Measurements from ENCODE around the gene IL4I1. TPM values are rescaled to one million over a fixed set of nuclear protein-coding genes. Genes with fewer than 3 reads are reported as not detected.

The IL4I1 gene
- total and polyA plus RNA-seq, 4 donors = 0.30 to 1.3 (median 0.61) TPM

- DNase-seq (ENCODE audit: low read depth in 4 of 6, low spot score in 6 of 6) = no peak
- Histone ChIP-seq H3K9me3 (ENCODE audit: control insufficient read depth, insufficient read depth, low read length) (no peaks in the 10 kb centered on the region), H3K4me1 (ENCODE audit: control insufficient read depth, insufficient read depth, low read length) (peaks cover 46% of the 10 kb centered on the region), H3K27ac (ENCODE audit: low read depth, low read length) (no peak overlapping the region), H3K4me3 (ENCODE audit: low read depth, low read length) (no peak overlapping the region), H3K36me3 (ENCODE audit: control insufficient read depth, insufficient read depth, low read length) (peaks cover 59% of the 10 kb centered on the region), H3K27me3 (ENCODE audit: control insufficient read depth, insufficient read depth, low read length) (no peaks in the 10 kb centered on the region)
- 83% methylated on average over 5 of the region's 10 CpGs for WGBS (ENCODE audit: insufficient coverage)
Observed at GRCh38 chr19:49853852-49854377, 42.8 kb downstream of the IL4I1 start.

GRCh38 chr19:49852631-49853126 lies 44.0 kb downstream of the IL4I1 start:
- H3K36me3 ChIP-seq (ENCODE audit: control insufficient read depth, insufficient read depth, low read length) = peaks cover 46% of the 10 kb centered on the region
- H3K9me3 ChIP-seq (ENCODE audit: control insufficient read depth, insufficient read depth, low read length) = no peaks in the 10 kb centered on the region
- no peak for DNase-seq (ENCODE audit: low read depth in 4 of 6, low spot score in 6 of 6)
- H3K4me3 ChIP-seq (ENCODE audit: low read depth, low read length) = peak overlapping the region; percentile 66
- peaks cover 38% of the 10 kb centered on the region for H3K4me1 ChIP-seq (ENCODE audit: control insufficient read depth, insufficient read depth, low read length)
- H3K27ac ChIP-seq (ENCODE audit: low read depth, low read length) = no peak overlapping the region
- no peaks in the 10 kb centered on the region for H3K27me3 ChIP-seq (ENCODE audit: control insufficient read depth, insufficient read depth, low read length)
- no CpG with 5 or more reads among the region's 14 CpGs for WGBS (ENCODE audit: insufficient coverage)

- Histone ChIP-seq H3K4me1 (ENCODE audit: control insufficient read depth, insufficient read depth, low read length) (peaks cover 36% of the 10 kb centered on the region), H3K9me3 (ENCODE audit: control insufficient read depth, insufficient read depth, low read length) (no peaks in the 10 kb centered on the region), H3K4me3 (ENCODE audit: low read depth, low read length) (peak overlapping the region; percentile 66), H3K36me3 (ENCODE audit: control insufficient read depth, insufficient read depth, low read length) (peaks cover 36% of the 10 kb centered on the region), H3K27ac (ENCODE audit: low read depth, low read length) (peak overlapping the region; percentile 52), H3K27me3 (ENCODE audit: control insufficient read depth, insufficient read depth, low read length) (no peaks in the 10 kb centered on the region)
- DNase-seq (ENCODE audit: low read depth in 4 of 6, low spot score in 6 of 6) = peak in 2 of 6 donors; percentile 70 to 73
- WGBS (ENCODE audit: insufficient coverage) = under 1% methylated on average over 52 of the region's 78 CpGs
Observed at GRCh38 chr19:49851456-49852259, 45.0 kb downstream of the IL4I1 start.

GRCh38 chr19:49850487-49851342 lies 46.0 kb downstream of the IL4I1 start, which contains the start of gene PTOV1:
Gene PTOV1, plus strand, starts transcription at chr19:49851159.
- peak; percentile 77 to 97 (median 88) for DNase-seq (ENCODE audit: low read depth in 4 of 6, low spot score in 6 of 6)
- H3K27ac ChIP-seq (ENCODE audit: low read depth, low read length) = peak within 1 kb of the TSS; percentile 100
- peaks cover 27% of the 10 kb centered on the region for H3K36me3 ChIP-seq (ENCODE audit: control insufficient read depth, insufficient read depth, low read length)
- peaks cover 36% of the 10 kb centered on the region for H3K4me1 ChIP-seq (ENCODE audit: control insufficient read depth, insufficient read depth, low read length)
- peak within 1 kb of the TSS; percentile 94 for H3K4me3 ChIP-seq (ENCODE audit: low read depth, low read length)
- H3K9me3 ChIP-seq (ENCODE audit: control insufficient read depth, insufficient read depth, low read length) = no peaks in the 10 kb centered on the region
- under 1% methylated on average over 98 of the region's 98 CpGs for WGBS (ENCODE audit: insufficient coverage)
- no peaks in the 10 kb centered on the region for H3K27me3 ChIP-seq (ENCODE audit: control insufficient read depth, insufficient read depth, low read length)

GRCh38 chr19:49850221-49850486 lies 46.5 kb downstream of the IL4I1 start:
- Histone ChIP-seq H3K27me3 (ENCODE audit: control insufficient read depth, insufficient read depth, low read length) (no peaks in the 10 kb centered on the region), H3K36me3 (ENCODE audit: control insufficient read depth, insufficient read depth, low read length) (peaks cover 21% of the 10 kb centered on the region), H3K4me1 (ENCODE audit: control insufficient read depth, insufficient read depth, low read length) (peaks cover 32% of the 10 kb centered on the region), H3K27ac (ENCODE audit: low read depth, low read length) (peak overlapping the region; percentile 100), H3K4me3 (ENCODE audit: low read depth, low read length) (peak overlapping the region; percentile 41), H3K9me3 (ENCODE audit: control insufficient read depth, insufficient read depth, low read length) (no peaks in the 10 kb centered on the region)
- DNase-seq (ENCODE audit: low read depth in 4 of 6, low spot score in 6 of 6) = no peak
- 36% methylated on average over 8 of the region's 12 CpGs for WGBS (ENCODE audit: insufficient coverage)

- Histone ChIP-seq H3K36me3 (ENCODE audit: control insufficient read depth, insufficient read depth, low read length) (peaks cover 16% of the 10 kb centered on the region), H3K27ac (ENCODE audit: low read depth, low read length) (no peak overlapping the region), H3K4me3 (ENCODE audit: low read depth, low read length) (no peak overlapping the region), H3K27me3 (ENCODE audit: control insufficient read depth, insufficient read depth, low read length) (no peaks in the 10 kb centered on the region), H3K4me1 (ENCODE audit: control insufficient read depth, insufficient read depth, low read length) (peaks cover 27% of the 10 kb centered on the region), H3K9me3 (ENCODE audit: control insufficient read depth, insufficient read depth, low read length) (no peaks in the 10 kb centered on the region)
- WGBS (ENCODE audit: insufficient coverage) = 88% methylated on average over 15 of the region's 15 CpGs
- DNase-seq (ENCODE audit: low read depth in 4 of 6, low spot score in 6 of 6) = no peak
Observed at GRCh38 chr19:49849433-49850220, 47.1 kb downstream of the IL4I1 start.

- no peaks in the 10 kb centered on the region for H3K9me3 ChIP-seq (ENCODE audit: control insufficient read depth, insufficient read depth, low read length)
- H3K4me3 ChIP-seq (ENCODE audit: low read depth, low read length) = no peak overlapping the region
- H3K36me3 ChIP-seq (ENCODE audit: control insufficient read depth, insufficient read depth, low read length) = peaks cover 13% of the 10 kb centered on the region
- 100% methylated on average over 1 of the region's 3 CpGs for WGBS (ENCODE audit: insufficient coverage)
- DNase-seq (ENCODE audit: low read depth in 4 of 6, low spot score in 6 of 6) = no peak
- no peak overlapping the region for H3K27ac ChIP-seq (ENCODE audit: low read depth, low read length)
- peaks cover 23% of the 10 kb centered on the region for H3K4me1 ChIP-seq (ENCODE audit: control insufficient read depth, insufficient read depth, low read length)
- H3K27me3 ChIP-seq (ENCODE audit: control insufficient read depth, insufficient read depth, low read length) = no peaks in the 10 kb centered on the region
Observed at GRCh38 chr19:49848938-49849337, 47.7 kb downstream of the IL4I1 start.

- H3K27me3 ChIP-seq (ENCODE audit: control insufficient read depth, insufficient read depth, low read length) = no peaks in the 10 kb centered on the region
- H3K36me3 ChIP-seq (ENCODE audit: control insufficient read depth, insufficient read depth, low read length) = peaks cover 9% of the 10 kb centered on the region
- no peaks in the 10 kb centered on the region for H3K9me3 ChIP-seq (ENCODE audit: control insufficient read depth, insufficient read depth, low read length)
- 100% methylated on average over 4 of the region's 10 CpGs for WGBS (ENCODE audit: insufficient coverage)
- H3K27ac ChIP-seq (ENCODE audit: low read depth, low read length) = no peak overlapping the region
- H3K4me1 ChIP-seq (ENCODE audit: control insufficient read depth, insufficient read depth, low read length) = peaks cover 13% of the 10 kb centered on the region
- H3K4me3 ChIP-seq (ENCODE audit: low read depth, low read length) = no peak overlapping the region
- DNase-seq (ENCODE audit: low read depth in 4 of 6, low spot score in 6 of 6) = no peak
Observed at GRCh38 chr19:49847731-49848696, 48.7 kb downstream of the IL4I1 start.
